Left ventricle myocardium inferior (tissue), 1 donor: ENCODE data around the gene TSPO2. TPM values are rescaled to one million over a fixed set of nuclear protein-coding genes. Genes with fewer than 3 reads are reported as not detected.

ENCODE experiments used
- DNase-seq: peaks from one replicate; pipeline ENCODE4 v3.0.0-alpha.2; 2020
- H3K27ac ChIP-seq: fragments of 200-600 bp; replicated peaks from 2 replicates; pipeline ENCODE4 v1.8.0; 2021
- H3K27me3 ChIP-seq: fragments of 200-600 bp; 2 replicates; pipeline ENCODE4 v1.8.0; 2021; ENCODE audit warnings: low read depth
- H3K36me3 ChIP-seq: fragments of 200-600 bp; 2 replicates; pipeline ENCODE4 v1.8.0; 2021
- H3K4me1 ChIP-seq: fragments of 200-600 bp; 2 replicates; pipeline ENCODE4 v1.8.0; 2021
- H3K4me3 ChIP-seq: fragments of 200-600 bp; 2 replicates; pipeline ENCODE4 v1.8.0; 2021; ENCODE audit warnings: mild to moderate bottlenecking, moderate library complexity
- H3K9me3 ChIP-seq: fragments of 200-600 bp; replicated peaks from 2 replicates; pipeline ENCODE4 v1.8.0; 2021
- intact Hi-C: fragments of 100-400 bp; cut with micrococcal nuclease; formaldehyde crosslinking; loops from one replicate; pipeline ENCODE4 v1.11.0; 2022
- long read RNA-seq: library from polyadenylated mRNA; unstranded; transcript quantifications from one replicate; pipeline ENCODE4 v2.0.0, GENCODE V29; 2021
- total RNA-seq: library from RNA; stranded (reverse); fragmentation: NEBNext Ultra II Directional; extraction: Animal tissue kit (Norgen Biotek cat#: 25700); gene quantifications from one replicate; pipeline ENCODE4 v1.2.1, GENCODE V29; 2021
- TF ChIP-seq, protein P1 (sequence below): fragments of 200-600 bp; IDR thresholded peaks from 2 replicates; pipeline ENCODE4 v1.8.0; 2021; ENCODE audit warnings: antibody characterized with exemption, mild to moderate bottlenecking, borderline replicate concordance
- donor health status: DM: no; HTN: yes; CAD: no; lungs with severe emphysema.

The TSPO2 gene
- total RNA-seq = not detected
- long read RNA-seq = 0 reads

- DNase-seq = no peak
- H3K27ac ChIP-seq = no peak within 1 kb of the TSS
- no peaks in the 10 kb centered on the region for H3K27me3 ChIP-seq
- no peaks in the 10 kb centered on the region for H3K36me3 ChIP-seq
- H3K4me3 ChIP-seq = no peak within 1 kb of the TSS
- intact Hi-C loops = no loop called here
- no peaks in the 10 kb centered on the region for H3K9me3 ChIP-seq
- TF ChIP-seq, protein P1, sequence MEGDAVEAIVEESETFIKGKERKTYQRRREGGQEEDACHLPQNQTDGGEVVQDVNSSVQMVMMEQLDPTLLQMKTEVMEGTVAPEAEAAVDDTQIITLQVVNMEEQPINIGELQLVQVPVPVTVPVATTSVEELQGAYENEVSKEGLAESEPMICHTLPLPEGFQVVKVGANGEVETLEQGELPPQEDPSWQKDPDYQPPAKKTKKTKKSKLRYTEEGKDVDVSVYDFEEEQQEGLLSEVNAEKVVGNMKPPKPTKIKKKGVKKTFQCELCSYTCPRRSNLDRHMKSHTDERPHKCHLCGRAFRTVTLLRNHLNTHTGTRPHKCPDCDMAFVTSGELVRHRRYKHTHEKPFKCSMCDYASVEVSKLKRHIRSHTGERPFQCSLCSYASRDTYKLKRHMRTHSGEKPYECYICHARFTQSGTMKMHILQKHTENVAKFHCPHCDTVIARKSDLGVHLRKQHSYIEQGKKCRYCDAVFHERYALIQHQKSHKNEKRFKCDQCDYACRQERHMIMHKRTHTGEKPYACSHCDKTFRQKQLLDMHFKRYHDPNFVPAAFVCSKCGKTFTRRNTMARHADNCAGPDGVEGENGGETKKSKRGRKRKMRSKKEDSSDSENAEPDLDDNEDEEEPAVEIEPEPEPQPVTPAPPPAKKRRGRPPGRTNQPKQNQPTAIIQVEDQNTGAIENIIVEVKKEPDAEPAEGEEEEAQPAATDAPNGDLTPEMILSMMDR = no peak
- peaks cover 12% of the 10 kb centered on the region for H3K4me1 ChIP-seq
Measured at GRCh38 chr6:41042226-41043055, at the start of gene TSPO2. TSS of gene TSPO2 (plus strand) at chr6:41042467. CDS start at chr6:41042986, 519 bp downstream.

GRCh38 chr6:40992746-40993145, 49.5 kb upstream of the TSPO2 start:
- no peaks in the 10 kb centered on the region for H3K27me3 ChIP-seq
- H3K9me3 ChIP-seq = no peaks in the 10 kb centered on the region

DNA sequence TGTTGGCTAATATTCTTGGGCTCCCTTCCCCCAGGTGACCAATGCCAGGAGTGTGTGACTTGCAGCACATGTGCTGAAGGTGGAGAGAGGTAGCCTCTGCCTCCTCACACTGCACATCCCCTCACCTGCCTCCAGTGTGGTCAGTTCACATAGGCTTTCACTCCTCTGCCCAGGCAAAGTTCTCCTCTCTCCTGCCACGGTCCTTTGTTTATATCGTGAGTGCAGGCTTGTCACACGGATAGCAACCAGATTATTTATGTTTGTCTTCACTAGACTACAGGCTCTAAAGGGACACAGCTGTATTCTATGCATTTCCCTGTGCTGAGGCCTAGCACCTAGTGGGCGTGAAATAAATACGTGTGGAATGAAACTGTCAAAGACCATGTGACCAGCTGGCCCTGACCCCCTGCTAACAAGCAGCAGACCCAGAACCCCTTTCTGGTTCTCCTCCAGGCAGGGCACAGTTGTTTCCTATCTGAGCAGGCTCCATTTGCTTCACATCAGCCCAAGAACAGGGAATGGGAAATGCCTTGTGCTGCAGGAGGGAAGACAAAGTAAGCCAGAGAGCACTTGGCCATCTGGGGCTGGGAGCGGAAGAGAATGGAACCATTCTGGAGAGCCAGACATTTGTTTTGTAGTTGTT, 45.6 kb upstream of the TSPO2 start:
- no peaks in the 10 kb centered on the region for H3K9me3 ChIP-seq
- peak overlapping the region; percentile 89 for H3K27ac ChIP-seq
- H3K36me3 ChIP-seq = no peaks in the 10 kb centered on the region
- no peak for DNase-seq
- no peaks in the 10 kb centered on the region for H3K27me3 ChIP-seq
- intact Hi-C loops = no loop called here
- H3K4me3 ChIP-seq = peak overlapping the region; percentile 61
- peaks cover 27% of the 10 kb centered on the region for H3K4me1 ChIP-seq
- TF ChIP-seq, protein P1 = no peak

More at GRCh38 chr6:40992746-40993145, 49.5 kb upstream of the TSPO2 start:
- TF ChIP-seq, protein P1 = no peak
- Histone ChIP-seq H3K27ac (no peak overlapping the region), H3K4me3 (no peak overlapping the region), H3K4me1 (peaks cover 10% of the 10 kb centered on the region), H3K36me3 (no peaks in the 10 kb centered on the region)
- DNase-seq = no peak
- intact Hi-C loops = no loop called here

- intact Hi-C loops = no loop called here
- H3K27ac ChIP-seq = peak overlapping the region; percentile 89
- H3K4me3 ChIP-seq = peak overlapping the region; percentile 61
Measured at GRCh38 chr6:40997234-40997957, 44.9 kb upstream of the TSPO2 start.

GRCh38 chr6:40998661-40999060, 43.6 kb upstream of the TSPO2 start:
- H3K27me3 ChIP-seq = peaks cover 5% of the 10 kb centered on the region
- peak overlapping the region; percentile 89 for H3K27ac ChIP-seq
- peaks cover 27% of the 10 kb centered on the region for H3K4me1 ChIP-seq
- no peaks in the 10 kb centered on the region for H3K9me3 ChIP-seq
- H3K4me3 ChIP-seq = peak overlapping the region; percentile 61
- TF ChIP-seq, protein P1 = no peak
- DNase-seq = no peak
- H3K36me3 ChIP-seq = no peaks in the 10 kb centered on the region
- intact Hi-C loops = no loop called here

More at GRCh38 chr6:40997234-40997957, 44.9 kb upstream of the TSPO2 start:
- Histone ChIP-seq H3K36me3 (no peaks in the 10 kb centered on the region), H3K4me1 (peaks cover 27% of the 10 kb centered on the region), H3K9me3 (no peaks in the 10 kb centered on the region), H3K27me3 (no peaks in the 10 kb centered on the region)
- no peak for DNase-seq
- TF ChIP-seq, protein P1 = no peak
